GM23338 (cell line): ENCODE measurements around the gene MIA. TPM values are rescaled to one million over a fixed set of nuclear protein-coding genes. Genes with fewer than 3 reads are reported as not detected.

Experiments used
- ATAC-seq: fragments of 200-7000 bp; cut with Tn5 transposase; 3 replicates; pipeline ENCODE4 v1.9.1; 2020
- DNase-seq: peaks from one replicate; pipeline ENCODE4 v3.0.0-alpha.2; 2015; ENCODE audit warnings: low spot score
- H2AFZ ChIP-seq: fragments of 200-600 bp; sonication (generic); 2 replicates; pipeline ENCODE4 v1.8.0; 2016; ENCODE audit warnings: antibody characterized with exemption, mild to moderate bottlenecking, moderate library complexity
- H3F3A ChIP-seq: fragments of 200-600 bp; sonication (generic); replicated peaks from 2 replicates; pipeline ENCODE4 v1.8.0; 2017; ENCODE audit warnings: antibody characterized with exemption, mixed run types, low read depth
- H3K27ac ChIP-seq: fragments of 200-600 bp; sonication (generic); 2 replicates; pipeline ENCODE4 v1.6.1; 2016; ENCODE audit warnings: low read depth
- H3K27me3 ChIP-seq: fragments of 200-600 bp; sonication (generic); 2 replicates; pipeline ENCODE4 v1.8.0; 2016; ENCODE audit warnings: mild to moderate bottlenecking, mixed run types, moderate library complexity; ENCODE audit not compliant: insufficient read depth
- H3K36me3 ChIP-seq: fragments of 200-600 bp; sonication (generic); 2 replicates; pipeline ENCODE4 v1.8.0; 2016; ENCODE audit warnings: mild to moderate bottlenecking; ENCODE audit not compliant: insufficient read depth
- H3K4me1 ChIP-seq: fragments of 200-600 bp; sonication (generic); 2 replicates; pipeline ENCODE4 v1.8.0; 2016; ENCODE audit warnings: mild to moderate bottlenecking, moderate library complexity; ENCODE audit not compliant: insufficient read depth
- H3K4me2 ChIP-seq: fragments of 200-600 bp; sonication (generic); 2 replicates; pipeline ENCODE4 v1.7.1; 2017; ENCODE audit warnings: mixed run types
- H3K4me3 ChIP-seq: fragments of 200-600 bp; sonication (generic); 2 replicates; pipeline ENCODE4 v1.6.1; 2016; ENCODE audit warnings: mixed run types
- H3K79me2 ChIP-seq: fragments of 200-600 bp; sonication (generic); replicated peaks from 2 replicates; pipeline ENCODE4 v1.8.0; 2017; ENCODE audit warnings: mild to moderate bottlenecking; ENCODE audit not compliant: insufficient read depth
- H3K9me2 ChIP-seq: fragments of 200-600 bp; sonication (generic); 2 replicates; pipeline ENCODE4 v1.8.0; 2017; ENCODE audit not compliant: insufficient read depth
- H4K20me1 ChIP-seq: fragments of 200-600 bp; sonication (generic); replicated peaks from 2 replicates; pipeline ENCODE4 v1.8.0; 2017; ENCODE audit warnings: mild to moderate bottlenecking; ENCODE audit not compliant: insufficient read depth
- H3K27ac Mint-ChIP-seq: 2 replicates; pipeline ENCODE4 v1.8.0; 2020; ENCODE audit warnings: inconsistent platforms, mild to moderate bottlenecking, moderate library complexity, mixed read lengths
- H3K27me3 Mint-ChIP-seq: 3 replicates; pipeline ENCODE4 v1.8.0; 2022; ENCODE audit warnings: low read depth, mild to moderate bottlenecking, moderate library complexity, mixed read lengths, inconsistent platforms; ENCODE audit not compliant: insufficient read depth, poor library complexity
- H3K36me3 Mint-ChIP-seq: 3 replicates; pipeline ENCODE4 v1.8.0; 2021; ENCODE audit warnings: low read depth, mild to moderate bottlenecking, inconsistent platforms, moderate library complexity, mixed read lengths
- H3K4me1 Mint-ChIP-seq: 3 replicates; pipeline ENCODE4 v1.8.0; 2020; ENCODE audit warnings: mild to moderate bottlenecking, inconsistent platforms, mixed read lengths
- H3K4me3 Mint-ChIP-seq: 3 replicates; pipeline ENCODE4 v1.8.0; 2021; ENCODE audit warnings: moderate library complexity, mild to moderate bottlenecking, inconsistent platforms, mixed read lengths
- H3K9me3 Mint-ChIP-seq: 3 replicates; pipeline ENCODE4 v1.8.0; 2020; ENCODE audit warnings: moderate library complexity, mild to moderate bottlenecking, inconsistent platforms, mixed read lengths
- CREB1 ChIP-seq: fragments of 250-450 bp; sonication (Bioruptor Pico); IDR thresholded peaks from 2 replicates; pipeline ENCODE4 v1.5.0; 2020; ENCODE audit warnings: low read depth, mild to moderate bottlenecking, moderate library complexity
- EZH2 ChIP-seq: fragments of 200-600 bp; sonication (generic); IDR thresholded peaks from one replicate; pipeline ENCODE4 v1.8.0; 2017; ENCODE audit warnings: antibody characterized with exemption, mild to moderate bottlenecking, low read depth; ENCODE audit not compliant: unreplicated experiment
- EZH2phosphoT487 ChIP-seq: fragments of 200-600 bp; sonication (generic); IDR thresholded peaks from one replicate; pipeline ENCODE4 v1.8.1; 2018; ENCODE audit warnings: antibody characterized with exemption; ENCODE audit not compliant: unreplicated experiment
- NANOG ChIP-seq: IDR thresholded peaks from 2 replicates; pipeline ENCODE4 v1.6.1; 2016; ENCODE audit warnings: antibody characterized with exemption, borderline replicate concordance
- POLR2AphosphoS5 ChIP-seq: IDR thresholded peaks from 2 replicates; pipeline ENCODE4 v1.6.1; 2016; ENCODE audit warnings: antibody characterized with exemption, low read depth
- STAT1 ChIP-seq: IDR thresholded peaks from one replicate; pipeline ENCODE4 v1.6.1; 2016; ENCODE audit warnings: antibody characterized with exemption; ENCODE audit not compliant: unreplicated experiment
- ZNF114 ChIP-seq: fragments of 250-450 bp; sonication (Bioruptor Pico); IDR thresholded peaks from 2 replicates; pipeline ENCODE4 v1.5.0; 2020; ENCODE audit warnings: mild to moderate bottlenecking, moderate library complexity
- ZNF331 ChIP-seq: fragments of 250-450 bp; sonication (Bioruptor Pico); IDR thresholded peaks from 2 replicates; pipeline ENCODE4 v1.5.0; 2020; ENCODE audit warnings: low read depth, mild to moderate bottlenecking, moderate library complexity
- polyA plus RNA-seq: library from polyadenylated mRNA; unstranded; fragments of >200 nt; fragmentation: Nextera tagmentation; extraction: Ambion mirVana; gene quantifications from 2 replicates; pipeline ENCODE4 v1.2.1, GENCODE V29; 2016
- total RNA-seq: library from RNA; depleted of rRNA; stranded (reverse); fragments of >200 nt; shearing (Covaris generic); gene quantifications from 2 replicates; pipeline ENCODE4 v1.2.3, GENCODE V29; 2014
- TF ChIP-seq, protein P1 (sequence below): IDR thresholded peaks from 2 replicates; pipeline ENCODE4 v1.6.1; 2016; ENCODE audit warnings: antibody characterized with exemption
- TF ChIP-seq, protein P2 (sequence below), 2 experiments: fragments of 200-600 bp in 1 of 2; sonication (generic) in 1 of 2; conservative IDR thresholded peaks; 2 replicates each; pipeline versions ENCODE4 v1.5.1 to v1.6.1; 2016 to 2017; ENCODE audit warnings: antibody characterized with exemption in 2 of 2, low read depth in 2 of 2, mild to moderate bottlenecking in 2 of 2, moderate library complexity in 1 of 2
- TF ChIP-seq, protein P3 (sequence below): IDR thresholded peaks from one replicate; pipeline ENCODE4 v1.6.1; 2018; ENCODE audit warnings: antibody characterized with exemption; ENCODE audit not compliant: unreplicated experiment

Gene MIA
- total and polyA plus RNA-seq, 2 experiments from 2014 or later = not detected

DNA sequence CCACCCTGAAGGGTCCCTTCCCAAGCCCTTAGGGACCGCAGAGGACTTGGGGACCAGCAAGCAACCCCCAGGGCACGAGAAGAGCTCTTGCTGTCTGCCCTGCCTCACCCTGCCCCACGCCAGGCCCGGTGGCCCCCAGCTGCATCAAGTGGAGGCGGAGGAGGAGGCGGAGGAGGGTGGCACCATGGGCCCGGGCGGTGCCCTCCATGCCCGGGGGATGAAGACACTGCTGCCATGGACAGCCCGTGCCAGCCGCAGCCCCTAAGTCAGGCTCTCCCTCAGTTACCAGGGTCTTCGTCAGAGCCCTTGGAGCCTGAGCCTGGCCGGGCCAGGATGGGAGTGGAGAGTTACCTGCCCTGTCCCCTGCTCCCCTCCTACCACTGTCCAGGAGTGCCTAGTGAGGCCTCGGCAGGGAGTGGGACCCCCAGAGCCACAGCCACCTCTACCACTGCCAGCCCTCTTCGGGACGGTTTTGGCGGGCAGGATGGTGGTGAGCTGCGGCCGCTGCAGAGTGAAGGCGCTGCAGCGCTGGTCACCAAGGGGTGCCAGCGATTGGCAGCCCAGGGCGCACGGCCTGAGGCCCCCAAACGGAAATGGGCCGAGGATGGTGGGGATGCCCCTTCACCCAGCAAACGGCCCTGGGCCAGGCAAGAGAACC lies 25.1 kb downstream of the MIA start (continued):
- TF ChIP-seq, protein P1, sequence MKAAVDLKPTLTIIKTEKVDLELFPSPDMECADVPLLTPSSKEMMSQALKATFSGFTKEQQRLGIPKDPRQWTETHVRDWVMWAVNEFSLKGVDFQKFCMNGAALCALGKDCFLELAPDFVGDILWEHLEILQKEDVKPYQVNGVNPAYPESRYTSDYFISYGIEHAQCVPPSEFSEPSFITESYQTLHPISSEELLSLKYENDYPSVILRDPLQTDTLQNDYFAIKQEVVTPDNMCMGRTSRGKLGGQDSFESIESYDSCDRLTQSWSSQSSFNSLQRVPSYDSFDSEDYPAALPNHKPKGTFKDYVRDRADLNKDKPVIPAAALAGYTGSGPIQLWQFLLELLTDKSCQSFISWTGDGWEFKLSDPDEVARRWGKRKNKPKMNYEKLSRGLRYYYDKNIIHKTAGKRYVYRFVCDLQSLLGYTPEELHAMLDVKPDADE = no peak
- TF ChIP-seq NANOG (no peak), STAT1 (no peak), ZNF114 (no peak), POLR2AphosphoS5 (no peak), ZNF331 (CRISPR knock-in tag) (no peak)
- TF ChIP-seq, protein P2, sequence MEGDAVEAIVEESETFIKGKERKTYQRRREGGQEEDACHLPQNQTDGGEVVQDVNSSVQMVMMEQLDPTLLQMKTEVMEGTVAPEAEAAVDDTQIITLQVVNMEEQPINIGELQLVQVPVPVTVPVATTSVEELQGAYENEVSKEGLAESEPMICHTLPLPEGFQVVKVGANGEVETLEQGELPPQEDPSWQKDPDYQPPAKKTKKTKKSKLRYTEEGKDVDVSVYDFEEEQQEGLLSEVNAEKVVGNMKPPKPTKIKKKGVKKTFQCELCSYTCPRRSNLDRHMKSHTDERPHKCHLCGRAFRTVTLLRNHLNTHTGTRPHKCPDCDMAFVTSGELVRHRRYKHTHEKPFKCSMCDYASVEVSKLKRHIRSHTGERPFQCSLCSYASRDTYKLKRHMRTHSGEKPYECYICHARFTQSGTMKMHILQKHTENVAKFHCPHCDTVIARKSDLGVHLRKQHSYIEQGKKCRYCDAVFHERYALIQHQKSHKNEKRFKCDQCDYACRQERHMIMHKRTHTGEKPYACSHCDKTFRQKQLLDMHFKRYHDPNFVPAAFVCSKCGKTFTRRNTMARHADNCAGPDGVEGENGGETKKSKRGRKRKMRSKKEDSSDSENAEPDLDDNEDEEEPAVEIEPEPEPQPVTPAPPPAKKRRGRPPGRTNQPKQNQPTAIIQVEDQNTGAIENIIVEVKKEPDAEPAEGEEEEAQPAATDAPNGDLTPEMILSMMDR (conservative IDR thresholded peaks at IDR 0.05; ENCODE audit: low read depth in 2 of 2) = no peak

DNA sequence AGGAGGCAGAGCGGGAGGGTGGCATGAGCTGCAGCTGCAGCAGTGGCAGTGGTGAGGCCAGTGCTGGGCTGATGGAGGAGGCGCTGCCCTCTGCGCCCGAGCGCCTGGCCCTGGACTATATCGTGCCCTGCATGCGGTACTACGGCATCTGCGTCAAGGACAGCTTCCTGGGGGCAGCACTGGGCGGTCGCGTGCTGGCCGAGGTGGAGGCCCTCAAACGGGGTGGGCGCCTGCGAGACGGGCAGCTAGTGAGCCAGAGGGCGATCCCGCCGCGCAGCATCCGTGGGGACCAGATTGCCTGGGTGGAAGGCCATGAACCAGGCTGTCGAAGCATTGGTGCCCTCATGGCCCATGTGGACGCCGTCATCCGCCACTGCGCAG lies 25.7 kb downstream of the MIA start:
- peaks cover 29% of the 10 kb centered on the region for H3F3A ChIP-seq
- H4K20me1 ChIP-seq = peaks cover 46% of the 10 kb centered on the region
- H3K4me1 ChIP-seq = peaks cover 54% of the 10 kb centered on the region
- H3K36me3 Mint-ChIP-seq = peaks cover 50% of the 10 kb centered on the region
- H3K9me2 ChIP-seq = no peaks in the 10 kb centered on the region
- peaks cover 59% of the 10 kb centered on the region for H3K4me1 Mint-ChIP-seq
- H3K27ac Mint-ChIP-seq = no peak overlapping the region
- peaks cover 46% of the 10 kb centered on the region for H3K27me3 Mint-ChIP-seq
- no peaks in the 10 kb centered on the region for H3K9me3 Mint-ChIP-seq
- H3K36me3 ChIP-seq = peaks cover 8% of the 10 kb centered on the region; the same call in 1 of the 2 replicates
- peaks cover 66% of the 10 kb centered on the region for H3K79me2 ChIP-seq
- H3K27me3 ChIP-seq = no peaks in the 10 kb centered on the region
- no peak overlapping the region for H2AFZ ChIP-seq
- H3K4me3 ChIP-seq = peak overlapping the region; percentile 89; the same call in 1 of the 2 replicates
- no peak overlapping the region for H3K27ac ChIP-seq
- ATAC-seq (no peak), DNase-seq (no peak)
- TF ChIP-seq EZH2 (no peak), CREB1 (CRISPR knock-in tag) (no peak), STAT1 (no peak), NANOG (no peak), POLR2AphosphoS5 (no peak), EZH2phosphoT487 (no peak)
- TF ChIP-seq, protein P3, sequence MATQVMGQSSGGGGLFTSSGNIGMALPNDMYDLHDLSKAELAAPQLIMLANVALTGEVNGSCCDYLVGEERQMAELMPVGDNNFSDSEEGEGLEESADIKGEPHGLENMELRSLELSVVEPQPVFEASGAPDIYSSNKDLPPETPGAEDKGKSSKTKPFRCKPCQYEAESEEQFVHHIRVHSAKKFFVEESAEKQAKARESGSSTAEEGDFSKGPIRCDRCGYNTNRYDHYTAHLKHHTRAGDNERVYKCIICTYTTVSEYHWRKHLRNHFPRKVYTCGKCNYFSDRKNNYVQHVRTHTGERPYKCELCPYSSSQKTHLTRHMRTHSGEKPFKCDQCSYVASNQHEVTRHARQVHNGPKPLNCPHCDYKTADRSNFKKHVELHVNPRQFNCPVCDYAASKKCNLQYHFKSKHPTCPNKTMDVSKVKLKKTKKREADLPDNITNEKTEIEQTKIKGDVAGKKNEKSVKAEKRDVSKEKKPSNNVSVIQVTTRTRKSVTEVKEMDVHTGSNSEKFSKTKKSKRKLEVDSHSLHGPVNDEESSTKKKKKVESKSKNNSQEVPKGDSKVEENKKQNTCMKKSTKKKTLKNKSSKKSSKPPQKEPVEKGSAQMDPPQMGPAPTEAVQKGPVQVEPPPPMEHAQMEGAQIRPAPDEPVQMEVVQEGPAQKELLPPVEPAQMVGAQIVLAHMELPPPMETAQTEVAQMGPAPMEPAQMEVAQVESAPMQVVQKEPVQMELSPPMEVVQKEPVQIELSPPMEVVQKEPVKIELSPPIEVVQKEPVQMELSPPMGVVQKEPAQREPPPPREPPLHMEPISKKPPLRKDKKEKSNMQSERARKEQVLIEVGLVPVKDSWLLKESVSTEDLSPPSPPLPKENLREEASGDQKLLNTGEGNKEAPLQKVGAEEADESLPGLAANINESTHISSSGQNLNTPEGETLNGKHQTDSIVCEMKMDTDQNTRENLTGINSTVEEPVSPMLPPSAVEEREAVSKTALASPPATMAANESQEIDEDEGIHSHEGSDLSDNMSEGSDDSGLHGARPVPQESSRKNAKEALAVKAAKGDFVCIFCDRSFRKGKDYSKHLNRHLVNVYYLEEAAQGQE = no peak
- TF ChIP-seq, protein P1 = no peak
- H3K4me3 Mint-ChIP-seq = peak overlapping the region; percentile 95
- peak overlapping the region; percentile 71; the same call in 1 of the 2 replicates for H3K4me2 ChIP-seq
